Stimulated activated CD8-positive, alpha-beta memory T cell treated with anti-CD3 and anti-CD28 coated beads, Interleukin-4, amount 100 ng/mL, for 24 hours (primary cell): ENCODE measurements around the gene ASIC4.

Experiments used
- DNase-seq: peaks from one replicate; pipeline ENCODE4 v3.0.0-alpha.2; 2020; ENCODE audit warnings: low read depth

The ASIC4 gene, protein sequence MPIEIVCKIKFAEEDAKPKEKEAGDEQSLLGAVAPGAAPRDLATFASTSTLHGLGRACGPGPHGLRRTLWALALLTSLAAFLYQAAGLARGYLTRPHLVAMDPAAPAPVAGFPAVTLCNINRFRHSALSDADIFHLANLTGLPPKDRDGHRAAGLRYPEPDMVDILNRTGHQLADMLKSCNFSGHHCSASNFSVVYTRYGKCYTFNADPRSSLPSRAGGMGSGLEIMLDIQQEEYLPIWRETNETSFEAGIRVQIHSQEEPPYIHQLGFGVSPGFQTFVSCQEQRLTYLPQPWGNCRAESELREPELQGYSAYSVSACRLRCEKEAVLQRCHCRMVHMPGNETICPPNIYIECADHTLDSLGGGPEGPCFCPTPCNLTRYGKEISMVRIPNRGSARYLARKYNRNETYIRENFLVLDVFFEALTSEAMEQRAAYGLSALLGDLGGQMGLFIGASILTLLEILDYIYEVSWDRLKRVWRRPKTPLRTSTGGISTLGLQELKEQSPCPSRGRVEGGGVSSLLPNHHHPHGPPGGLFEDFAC

DNA sequence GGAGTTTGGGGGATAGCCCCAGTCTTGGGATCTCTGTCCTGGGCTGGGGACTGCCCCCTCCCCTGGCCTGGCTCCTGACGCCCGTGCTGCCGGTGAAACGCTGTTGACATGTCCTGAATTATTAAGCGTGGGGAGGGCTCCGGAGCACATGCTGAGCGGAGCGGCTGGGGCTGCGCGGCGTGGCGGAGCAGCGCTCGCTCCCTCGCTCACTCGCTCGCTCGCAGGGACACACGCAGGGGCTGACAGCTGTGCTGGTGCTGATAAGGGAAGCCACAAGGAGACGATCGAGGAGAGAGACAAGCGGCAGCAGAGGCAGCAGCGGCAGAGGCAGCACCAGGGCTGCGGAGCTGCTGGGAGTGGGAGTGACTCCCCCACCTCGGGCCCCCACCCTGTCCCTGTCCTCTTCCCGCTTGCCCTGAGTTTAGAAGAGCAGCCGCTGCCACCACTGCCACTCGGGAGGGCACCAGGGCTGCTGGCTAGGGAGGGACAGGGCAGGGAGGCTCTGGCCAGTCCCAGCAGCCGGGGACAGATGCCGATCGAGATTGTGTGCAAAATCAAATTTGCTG, at the start of gene ASIC4:
Gene ASIC4 (plus strand): TSS at position 287 of the 566 bp plus-strand sequence. CDS start 243 bp downstream, at position 530.
- no peak for DNase-seq

DNA sequence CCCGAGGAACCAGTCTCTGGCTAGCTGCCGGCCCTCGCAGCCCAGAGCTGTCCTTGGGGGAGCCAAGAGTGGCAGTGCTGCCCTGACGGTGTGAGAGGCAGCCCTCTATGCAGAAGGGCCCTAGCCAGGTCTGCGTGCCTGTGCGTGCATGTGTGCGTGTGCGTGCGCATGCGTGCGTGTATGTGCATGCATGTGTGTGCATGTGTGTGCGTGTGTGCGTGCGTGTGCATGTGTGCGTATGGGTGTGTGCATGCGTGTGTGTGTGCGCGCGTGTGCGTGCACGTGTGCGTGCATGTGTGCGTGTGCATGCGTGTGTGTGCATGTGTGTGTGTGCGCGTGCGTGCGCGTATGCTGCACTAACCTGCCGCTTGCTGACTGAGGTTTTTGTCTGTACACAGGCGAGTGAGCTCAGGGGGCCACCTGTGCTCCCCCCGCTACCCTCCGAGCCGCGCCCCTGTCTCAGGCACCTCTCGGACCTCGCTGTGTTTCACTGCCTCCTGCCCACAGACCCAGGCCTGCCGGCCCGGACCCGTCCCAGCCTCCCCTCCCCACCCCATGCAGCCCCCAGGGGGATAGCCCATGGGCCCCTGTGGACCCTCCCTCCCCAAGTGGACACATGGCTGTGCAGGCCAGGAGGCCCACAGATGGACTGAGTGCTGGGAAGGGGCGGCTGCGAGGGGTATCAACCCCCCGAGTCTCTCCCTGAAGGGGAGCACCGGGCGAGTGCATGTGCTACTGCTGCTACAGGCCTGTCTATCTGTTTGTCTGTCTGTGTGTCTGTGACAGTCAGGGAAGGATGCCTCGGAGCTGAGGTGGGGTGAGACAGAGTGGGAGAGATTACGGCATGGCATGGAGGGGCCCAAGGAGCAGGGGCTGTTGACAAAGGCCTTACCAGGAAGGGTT, 48.4 kb upstream of the ASIC4 start:
- no peak for DNase-seq

DNA sequence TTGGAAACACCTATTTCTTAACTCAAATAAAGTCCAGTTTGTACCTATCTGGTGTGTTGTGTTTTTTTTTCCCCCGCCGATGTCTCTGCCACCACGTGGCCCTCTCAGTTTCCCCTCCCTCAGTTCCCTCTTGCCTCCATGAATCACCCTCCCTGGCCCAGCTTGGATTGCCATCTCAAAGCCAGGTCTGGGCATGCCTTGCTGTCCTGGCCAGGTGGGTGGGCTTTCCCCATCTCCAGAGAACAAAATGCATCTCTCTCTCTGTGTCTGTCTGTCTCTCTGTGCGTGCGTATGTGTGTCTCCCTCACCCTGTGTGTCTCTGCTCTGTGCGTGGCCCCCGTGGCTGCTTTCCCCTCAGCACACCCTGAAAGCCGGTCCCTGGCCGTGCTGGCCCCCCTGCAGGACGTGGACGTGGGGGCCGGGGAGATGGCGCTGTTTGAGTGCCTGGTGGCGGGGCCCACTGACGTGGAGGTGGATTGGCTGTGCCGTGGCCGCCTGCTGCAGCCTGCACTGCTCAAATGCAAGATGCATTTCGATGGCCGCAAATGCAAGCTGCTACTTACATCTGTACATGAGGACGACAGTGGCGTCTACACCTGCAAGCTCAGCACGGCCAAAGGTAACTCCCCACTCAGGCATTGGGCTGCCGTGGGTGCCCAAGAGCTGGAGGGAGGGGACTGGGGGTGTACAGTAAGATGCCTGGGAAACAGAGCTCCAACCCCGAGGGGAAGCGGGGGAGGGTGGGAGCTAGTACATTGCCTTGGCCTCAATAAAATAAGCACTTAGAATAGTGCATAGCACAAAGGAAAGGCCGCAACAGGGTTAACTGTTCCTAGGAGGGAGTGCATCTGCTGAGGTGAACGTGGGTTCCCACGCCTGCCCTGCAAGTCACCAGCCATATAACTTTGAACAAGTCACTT, 47.2 kb upstream of the ASIC4 start:
- DNase-seq: no peak

DNA sequence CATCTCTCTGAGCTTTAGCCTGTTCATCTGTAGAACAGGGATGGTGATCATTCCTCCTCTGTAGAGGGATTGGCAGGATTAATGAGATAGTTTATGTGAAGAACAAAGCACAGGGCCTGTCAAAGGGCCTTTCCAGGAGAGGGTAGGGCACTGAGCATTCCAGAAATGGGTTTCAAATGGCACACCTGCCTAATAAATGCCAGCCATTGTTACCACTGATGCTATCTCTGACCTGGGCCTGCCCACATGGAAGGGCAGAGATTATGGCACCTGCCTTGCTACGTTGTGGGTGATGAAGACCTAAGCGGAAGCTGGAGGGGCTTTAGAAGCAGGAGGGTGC, 46.6 kb upstream of the ASIC4 start:
- no peak for DNase-seq

DNA sequence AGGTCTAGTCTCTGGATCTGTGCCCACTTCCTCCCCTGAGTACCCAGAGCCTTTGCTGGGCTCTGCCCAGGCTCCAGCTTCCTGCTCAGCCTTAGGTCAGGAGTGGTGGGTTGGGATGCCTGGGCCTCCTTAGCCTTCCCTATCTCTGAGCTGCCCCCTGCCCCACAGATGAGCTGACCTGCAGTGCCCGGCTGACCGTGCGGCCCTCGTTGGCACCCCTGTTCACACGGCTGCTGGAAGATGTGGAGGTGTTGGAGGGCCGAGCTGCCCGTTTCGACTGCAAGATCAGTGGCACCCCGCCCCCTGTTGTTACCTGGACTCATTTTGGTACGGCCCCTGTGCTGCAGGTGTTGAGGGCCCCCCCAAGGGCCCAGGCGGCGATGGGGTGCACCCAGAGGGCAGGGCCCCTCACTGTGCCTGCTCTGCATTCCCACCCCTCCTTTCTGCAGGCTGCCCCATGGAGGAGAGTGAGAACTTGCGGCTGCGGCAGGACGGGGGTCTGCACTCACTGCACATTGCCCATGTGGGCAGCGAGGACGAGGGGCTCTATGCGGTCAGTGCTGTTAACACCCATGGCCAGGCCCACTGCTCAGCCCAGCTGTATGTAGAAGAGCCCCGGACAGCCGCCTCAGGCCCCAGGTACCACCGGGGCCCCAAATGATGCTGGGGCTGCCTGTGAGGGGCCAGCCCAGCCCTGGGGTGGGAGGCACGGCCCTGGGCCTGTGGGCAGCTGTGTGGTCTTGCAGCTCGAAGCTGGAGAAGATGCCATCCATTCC, 45.7 kb upstream of the ASIC4 start:
- no peak for DNase-seq

DNA sequence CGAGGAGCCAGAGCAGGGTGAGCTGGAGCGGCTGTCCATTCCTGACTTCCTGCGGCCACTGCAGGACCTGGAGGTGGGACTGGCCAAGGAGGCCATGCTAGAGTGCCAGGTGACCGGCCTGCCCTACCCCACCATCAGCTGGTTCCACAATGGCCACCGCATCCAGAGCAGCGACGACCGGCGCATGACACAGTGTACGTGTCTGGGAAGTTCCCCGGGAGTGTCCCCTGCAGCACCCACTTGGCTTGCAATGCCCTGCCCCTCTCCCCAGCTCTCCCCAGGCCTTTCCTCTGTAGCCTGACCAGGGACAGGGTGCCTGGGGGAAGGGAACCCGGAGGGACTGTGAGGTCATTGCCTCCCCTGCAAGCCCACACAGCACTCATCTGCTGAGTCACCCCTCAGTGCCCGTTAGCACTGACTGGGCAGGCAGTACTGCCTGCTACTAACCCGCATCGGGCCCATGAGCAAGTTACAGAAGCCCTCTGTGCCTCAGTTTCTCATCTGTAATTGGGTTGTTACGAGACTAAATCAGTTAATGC, 45.0 kb upstream of the ASIC4 start:
- DNase-seq: no peak

DNA sequence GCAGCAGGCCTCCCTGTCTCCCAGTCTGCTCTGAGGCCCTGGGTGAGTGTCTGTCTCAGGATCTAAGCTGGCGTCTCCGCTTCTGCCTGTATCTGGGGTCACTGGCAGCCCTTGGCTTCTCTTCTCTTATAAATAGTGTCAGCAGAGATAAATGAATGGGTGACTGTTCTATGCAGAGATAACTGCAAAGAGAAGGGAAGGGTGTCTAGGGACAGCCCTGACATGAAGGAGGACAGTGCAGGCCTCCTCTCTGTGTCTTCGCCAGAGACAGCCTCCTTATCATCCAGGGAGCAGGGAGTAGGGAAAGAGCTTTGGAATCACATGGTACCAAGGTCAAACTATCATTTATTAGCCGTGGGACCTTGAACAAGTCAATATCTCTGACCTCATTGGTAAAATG, 43.9 kb upstream of the ASIC4 start:
- no peak for DNase-seq

DNA sequence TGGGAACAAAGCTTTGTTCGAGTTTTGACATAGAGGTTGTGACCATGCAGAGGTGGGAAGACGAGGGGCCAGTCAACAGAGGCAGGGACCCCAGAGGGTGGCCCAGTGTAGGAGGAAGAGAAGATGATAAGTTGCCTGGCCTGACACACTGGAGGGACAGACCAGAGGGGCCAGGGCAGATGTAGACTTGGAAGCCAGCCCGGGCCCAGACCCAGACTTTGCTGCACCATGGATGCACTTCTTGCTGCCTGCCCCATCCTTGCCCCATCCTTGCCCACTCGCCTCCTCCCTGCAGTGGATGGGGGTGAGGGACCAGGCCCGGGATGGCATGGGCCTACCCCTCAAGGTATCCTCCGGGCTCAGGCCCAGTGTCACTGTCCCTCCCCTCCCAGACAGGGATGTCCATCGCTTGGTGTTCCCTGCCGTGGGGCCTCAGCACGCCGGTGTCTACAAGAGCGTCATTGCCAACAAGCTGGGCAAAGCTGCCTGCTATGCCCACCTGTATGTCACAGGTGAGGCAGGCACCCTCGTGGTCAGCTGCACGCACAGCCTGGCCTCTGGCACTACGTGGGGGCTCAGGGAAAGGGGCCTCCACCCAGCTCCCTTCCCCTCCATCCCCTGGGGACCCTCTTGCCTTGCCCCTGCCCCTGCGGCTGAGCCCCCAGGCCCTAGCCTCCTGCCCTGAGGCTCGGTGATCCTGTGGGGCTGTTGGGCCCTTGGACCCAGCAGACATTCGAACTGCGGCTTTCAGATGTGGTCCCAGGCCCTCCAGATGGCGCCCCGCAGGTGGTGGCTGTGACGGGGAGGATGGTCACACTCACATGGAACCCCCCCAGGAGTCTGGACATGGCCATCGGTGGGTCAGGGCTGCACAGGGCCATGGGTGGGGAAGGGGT, 42.6 kb upstream of the ASIC4 start:
- DNase-seq: no peak

DNA sequence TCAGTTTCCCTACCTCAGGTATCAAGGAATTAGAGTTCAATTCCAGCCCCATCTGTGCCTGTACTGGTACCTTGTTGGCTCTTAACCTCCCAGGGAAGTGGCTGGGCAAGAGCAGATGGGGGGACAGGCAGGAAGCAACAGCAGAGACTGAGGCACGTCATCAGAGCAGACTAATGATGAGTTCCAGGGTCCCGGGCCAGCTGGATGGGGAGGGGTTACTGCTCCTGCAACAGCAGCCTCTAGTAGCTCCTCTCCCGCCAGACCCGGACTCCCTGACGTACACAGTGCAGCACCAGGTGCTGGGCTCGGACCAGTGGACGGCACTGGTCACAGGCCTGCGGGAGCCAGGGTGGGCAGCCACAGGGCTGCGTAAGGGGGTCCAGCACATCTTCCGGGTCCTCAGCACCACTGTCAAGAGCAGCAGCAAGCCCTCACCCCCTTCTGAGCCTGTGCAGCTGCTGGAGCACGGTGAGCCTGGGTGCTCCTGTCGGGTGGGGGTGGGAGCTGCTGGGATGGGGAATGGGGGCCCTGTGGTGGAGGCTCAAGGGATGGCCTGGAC, 41.6 kb upstream of the ASIC4 start:
- no peak for DNase-seq

DNA sequence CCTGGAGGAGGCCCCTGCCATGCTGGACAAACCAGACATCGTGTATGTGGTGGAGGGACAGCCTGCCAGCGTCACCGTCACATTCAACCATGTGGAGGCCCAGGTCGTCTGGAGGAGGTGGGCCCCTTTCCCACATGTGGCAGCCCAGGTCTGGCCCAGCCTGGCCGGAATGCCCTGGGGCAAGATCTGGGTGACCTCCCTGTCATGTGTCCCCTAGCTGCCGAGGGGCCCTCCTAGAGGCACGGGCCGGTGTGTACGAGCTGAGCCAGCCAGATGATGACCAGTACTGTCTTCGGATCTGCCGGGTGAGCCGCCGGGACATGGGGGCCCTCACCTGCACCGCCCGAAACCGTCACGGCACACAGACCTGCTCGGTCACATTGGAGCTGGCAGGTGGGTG, 40.8 kb upstream of the ASIC4 start:
- DNase-seq: no peak

DNA sequence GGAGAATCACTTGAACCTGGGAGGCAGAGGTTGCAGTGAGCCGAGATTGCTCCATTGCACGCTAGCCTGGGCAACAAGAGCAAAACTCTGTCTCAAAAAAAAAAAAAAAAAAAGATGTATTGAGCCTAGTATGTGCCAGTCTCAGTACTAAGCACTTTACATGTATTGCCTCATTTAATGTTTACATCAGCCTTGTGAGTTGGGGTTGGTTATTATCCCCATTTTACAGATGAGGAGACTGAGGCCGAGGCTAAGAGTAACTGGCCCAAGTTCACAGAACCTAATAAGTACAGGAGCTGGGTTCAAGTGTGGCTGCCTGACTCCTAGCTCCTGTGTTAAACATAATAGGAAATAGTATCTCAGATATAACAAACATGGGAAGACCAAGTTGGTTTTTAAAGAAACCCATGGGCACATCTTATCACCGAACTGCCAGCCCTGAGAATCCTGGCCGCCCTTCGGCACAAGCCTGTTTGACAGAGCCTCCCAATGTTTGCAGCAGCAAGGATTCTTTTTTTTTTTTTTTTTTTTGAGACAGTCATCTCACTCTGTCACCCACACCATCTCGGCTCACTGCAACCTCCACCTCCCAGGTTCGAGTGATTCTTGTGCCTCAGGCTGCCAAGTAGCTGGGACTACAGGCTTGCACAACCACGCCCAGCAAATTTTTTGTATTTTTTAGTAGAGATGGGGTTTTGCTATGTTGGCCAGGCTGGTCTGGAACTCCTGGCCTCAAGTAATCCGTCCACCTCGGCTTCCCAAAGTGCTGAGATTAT, 39.8 kb upstream of the ASIC4 start:
- DNase-seq: no peak

DNA sequence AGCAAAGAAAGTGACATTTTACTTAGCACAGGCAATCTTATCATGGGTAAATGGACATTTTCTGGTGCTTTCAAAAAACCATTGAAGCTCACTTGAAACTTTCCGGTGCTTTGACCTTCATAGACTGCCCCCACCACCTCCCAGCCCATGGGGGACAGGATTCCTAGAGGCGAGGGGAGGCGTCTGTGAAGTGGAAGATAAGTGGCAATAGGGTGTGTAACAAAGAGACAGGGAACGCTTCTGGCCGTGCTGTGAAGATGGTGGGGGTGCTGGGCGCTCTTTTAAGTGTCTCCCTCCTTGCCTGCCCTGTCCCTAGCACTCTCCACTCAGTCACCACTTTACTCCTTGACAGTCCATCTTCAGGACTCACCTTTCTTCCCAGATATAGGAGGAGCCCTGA, 39.0 kb upstream of the ASIC4 start:
- DNase-seq: no peak

DNA sequence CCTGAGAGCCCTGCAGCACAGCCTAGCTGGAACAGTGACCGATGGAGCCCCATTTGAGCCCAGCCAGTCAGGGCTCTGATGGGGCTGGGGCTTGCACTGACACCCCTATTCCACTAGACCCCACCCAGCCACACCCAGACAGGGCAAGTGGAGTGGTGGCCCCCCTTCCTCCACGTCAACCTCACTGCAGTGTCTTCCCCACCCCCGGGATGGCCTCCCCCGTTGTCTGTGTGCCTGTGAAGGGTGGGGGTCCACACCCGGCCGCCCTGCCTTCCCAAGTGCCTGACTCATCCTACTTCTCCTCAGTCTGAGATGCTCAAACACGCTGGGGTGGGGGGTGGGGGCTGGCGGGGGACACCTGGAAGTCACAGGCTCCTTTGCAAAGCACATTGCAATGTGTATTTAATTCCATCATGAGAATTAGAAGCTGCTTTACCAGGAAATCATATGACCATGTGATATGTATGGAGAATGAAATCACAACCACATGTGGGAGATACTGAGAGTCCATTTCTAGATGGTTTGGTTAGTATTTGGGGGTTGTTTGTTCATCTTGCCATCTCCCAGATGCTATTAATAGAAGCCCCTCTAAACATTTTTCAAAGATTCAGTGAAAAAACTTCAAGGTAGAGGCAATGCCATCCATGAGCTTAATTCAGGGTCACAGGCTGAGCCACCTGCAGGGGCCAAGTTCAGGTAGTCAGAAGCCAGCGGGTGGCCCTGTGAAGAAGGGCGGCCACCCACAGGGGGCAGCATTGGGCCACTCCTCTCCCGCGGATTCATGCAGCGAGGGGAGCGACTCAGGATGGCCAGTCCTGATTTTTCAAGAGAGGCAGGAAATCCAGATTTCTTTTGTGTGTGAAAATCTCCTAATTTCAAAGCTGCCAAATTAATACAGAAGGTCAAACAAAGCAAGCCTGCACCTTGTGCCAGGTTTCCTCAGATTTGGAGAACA, 38.3 kb upstream of the ASIC4 start:
- peak; percentile 43 for DNase-seq

DNA sequence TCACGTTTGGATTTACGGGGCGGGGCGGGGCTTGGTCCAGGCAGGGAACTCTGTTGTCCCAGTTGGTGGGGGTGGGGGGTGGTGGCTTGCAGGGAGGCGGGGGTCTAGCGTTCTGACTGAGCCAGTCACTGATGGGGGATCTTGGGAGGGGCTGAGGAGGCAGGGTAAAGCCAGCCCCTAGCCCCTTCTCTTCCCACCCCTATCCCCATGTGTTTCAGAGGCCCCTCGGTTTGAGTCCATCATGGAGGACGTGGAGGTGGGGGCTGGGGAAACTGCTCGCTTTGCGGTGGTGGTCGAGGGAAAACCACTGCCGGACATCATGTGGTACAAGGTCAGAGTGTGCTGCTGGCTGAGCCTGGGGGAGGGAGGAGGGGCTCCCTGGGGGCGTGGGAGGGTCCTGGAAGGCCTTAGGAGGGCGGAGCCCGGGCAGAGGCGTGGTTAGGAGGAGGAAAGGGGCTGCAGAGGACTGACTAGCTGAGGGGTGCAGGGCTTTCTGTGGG, 37.6 kb upstream of the ASIC4 start:
- no peak for DNase-seq

DNA sequence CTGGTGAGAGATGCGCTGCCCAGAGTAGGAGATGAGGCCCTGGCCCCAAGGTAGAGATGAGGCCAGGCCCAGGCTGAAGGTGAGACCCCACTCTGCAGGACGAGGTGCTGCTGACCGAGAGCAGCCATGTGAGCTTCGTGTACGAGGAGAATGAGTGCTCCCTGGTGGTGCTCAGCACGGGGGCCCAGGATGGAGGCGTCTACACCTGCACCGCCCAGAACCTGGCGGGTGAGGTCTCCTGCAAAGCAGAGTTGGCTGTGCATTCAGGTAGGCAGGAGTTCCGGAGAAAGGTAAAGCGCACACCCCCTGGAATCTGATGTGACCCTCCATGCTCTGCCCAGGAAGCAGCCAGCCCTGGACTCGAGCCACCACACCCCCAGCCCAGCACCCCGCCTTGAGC, 37.1 kb upstream of the ASIC4 start:
- no peak for DNase-seq

DNA sequence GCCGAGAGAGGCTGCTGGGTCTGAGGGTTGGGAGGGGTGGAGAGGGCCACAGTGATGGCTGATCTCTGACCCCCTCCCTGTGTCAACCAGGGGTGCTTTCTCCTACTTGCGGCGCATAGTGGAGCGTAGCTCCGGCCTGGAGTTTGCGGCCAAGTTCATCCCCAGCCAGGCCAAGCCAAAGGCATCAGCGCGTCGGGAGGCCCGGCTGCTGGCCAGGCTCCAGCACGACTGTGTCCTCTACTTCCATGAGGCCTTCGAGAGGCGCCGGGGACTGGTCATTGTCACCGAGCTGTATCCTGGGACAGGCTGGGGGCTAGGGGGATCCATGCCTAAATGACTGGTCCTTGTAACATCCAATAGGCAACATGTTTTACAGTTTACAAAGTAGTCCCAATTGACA, 36.5 kb upstream of the ASIC4 start:
- DNase-seq: no peak

DNA sequence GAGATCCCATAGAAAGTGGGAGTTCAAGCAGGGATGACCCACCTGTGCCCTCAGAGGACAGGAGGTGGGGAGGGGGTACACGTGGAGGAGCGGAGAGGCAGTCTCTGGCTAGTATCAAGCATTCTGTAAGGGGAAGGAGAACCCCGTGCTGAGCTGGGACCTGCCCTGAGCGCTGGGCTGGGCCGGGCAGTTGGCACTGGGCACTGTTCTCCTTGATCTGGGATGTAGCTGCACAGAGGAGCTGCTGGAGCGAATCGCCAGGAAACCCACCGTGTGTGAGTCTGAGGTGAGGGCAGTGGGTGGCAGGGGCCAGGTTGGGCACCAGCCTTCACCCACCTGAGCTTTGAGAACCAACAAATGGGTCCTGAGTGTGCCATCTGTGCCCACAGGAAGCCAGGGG, 35.4 kb upstream of the ASIC4 start:
- no peak for DNase-seq
